Erythroblast (primary cell): ENCODE measurements around the gene MYB.

Source experiments
- GATA1 ChIP-seq: IDR thresholded peaks from 2 replicates; pipeline ENCODE4 v1.6.1; 2011; ENCODE audit warnings: low read depth, mild to moderate bottlenecking, control low read depth, low read length, moderate library complexity
- POLR2A ChIP-seq: IDR thresholded peaks from 2 replicates; pipeline ENCODE4 v1.6.1; 2011; ENCODE audit warnings: mild to moderate bottlenecking, low read length

DNA sequence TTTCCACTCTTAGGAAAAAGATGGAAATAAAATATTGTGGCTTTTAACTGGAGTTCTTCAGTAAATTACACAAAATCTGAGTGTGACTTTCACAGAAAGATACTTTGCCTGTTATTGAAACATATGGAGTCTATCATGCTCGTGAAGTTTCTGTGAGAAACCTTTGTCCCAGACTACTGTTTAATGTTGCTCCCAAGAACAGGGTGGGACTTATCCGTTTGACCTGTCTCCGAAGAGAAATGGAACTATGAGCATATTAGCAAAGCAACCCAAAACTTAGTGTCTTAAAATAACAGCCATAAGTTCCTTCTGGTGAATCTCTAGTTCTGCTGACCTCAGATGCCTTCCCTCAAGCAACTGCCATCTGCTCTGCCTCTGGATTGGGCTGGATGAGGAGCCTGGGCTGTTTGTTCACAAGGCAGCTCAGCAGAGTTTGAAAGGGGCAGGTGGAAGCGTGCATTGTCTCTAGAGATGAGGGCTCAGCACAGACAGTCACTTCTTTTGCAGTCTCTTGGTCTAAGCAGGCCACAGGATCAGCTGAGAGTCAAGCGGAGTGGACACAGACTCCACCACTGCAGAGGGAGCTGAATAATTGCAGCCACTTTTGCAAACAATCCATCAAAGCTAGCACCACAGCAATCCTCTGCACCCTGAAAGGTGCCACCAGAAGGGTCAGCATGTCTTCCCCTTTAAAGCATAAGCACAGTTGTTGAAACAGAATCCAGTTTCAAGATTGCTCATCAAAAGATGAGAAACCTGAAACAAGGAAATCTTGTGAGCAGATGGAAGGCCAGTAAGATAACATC lies 52.8 kb downstream of the MYB start:
- TF ChIP-seq POLR2A (no peak), GATA1 (no peak)
